Measurements from ENCODE around the gene YPEL1.
A peak's percentile ranks its signal among the peaks of the same experiment; 100 is the strongest.

The YPEL1 gene

DNA sequence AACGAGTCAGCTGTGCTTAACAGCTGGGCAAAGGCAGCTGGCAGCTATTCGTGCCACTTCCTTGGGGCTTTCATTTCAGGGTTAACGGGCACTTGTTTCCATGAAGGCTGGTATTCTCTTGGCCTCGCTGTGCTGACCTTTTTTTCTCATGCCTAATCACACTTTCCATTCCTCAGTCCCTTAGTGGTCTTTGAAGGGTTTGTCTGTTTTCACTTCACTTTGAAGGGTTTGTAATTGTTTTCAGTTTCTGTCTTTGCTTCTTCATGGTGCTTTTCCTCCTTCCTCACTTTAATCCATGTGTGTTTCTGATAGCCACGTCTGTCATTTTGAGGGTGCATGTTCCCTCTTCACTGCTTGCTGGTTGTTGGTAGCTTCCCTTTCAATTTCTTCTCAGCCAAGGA is 45.2 kb downstream of the YPEL1 start:
- H3K27me3 Mint-ChIP-seq (ENCODE audit: low read depth, poor library complexity): no peaks in the 10 kb centered on the region
- peak overlapping the region; percentile 81 for H3K27ac Mint-ChIP-seq
- TF ChIP-seq, protein P1, sequence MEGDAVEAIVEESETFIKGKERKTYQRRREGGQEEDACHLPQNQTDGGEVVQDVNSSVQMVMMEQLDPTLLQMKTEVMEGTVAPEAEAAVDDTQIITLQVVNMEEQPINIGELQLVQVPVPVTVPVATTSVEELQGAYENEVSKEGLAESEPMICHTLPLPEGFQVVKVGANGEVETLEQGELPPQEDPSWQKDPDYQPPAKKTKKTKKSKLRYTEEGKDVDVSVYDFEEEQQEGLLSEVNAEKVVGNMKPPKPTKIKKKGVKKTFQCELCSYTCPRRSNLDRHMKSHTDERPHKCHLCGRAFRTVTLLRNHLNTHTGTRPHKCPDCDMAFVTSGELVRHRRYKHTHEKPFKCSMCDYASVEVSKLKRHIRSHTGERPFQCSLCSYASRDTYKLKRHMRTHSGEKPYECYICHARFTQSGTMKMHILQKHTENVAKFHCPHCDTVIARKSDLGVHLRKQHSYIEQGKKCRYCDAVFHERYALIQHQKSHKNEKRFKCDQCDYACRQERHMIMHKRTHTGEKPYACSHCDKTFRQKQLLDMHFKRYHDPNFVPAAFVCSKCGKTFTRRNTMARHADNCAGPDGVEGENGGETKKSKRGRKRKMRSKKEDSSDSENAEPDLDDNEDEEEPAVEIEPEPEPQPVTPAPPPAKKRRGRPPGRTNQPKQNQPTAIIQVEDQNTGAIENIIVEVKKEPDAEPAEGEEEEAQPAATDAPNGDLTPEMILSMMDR (IDR thresholded peaks at IDR 0.05): no peak
- peaks cover 23% of the 10 kb centered on the region for H3K4me1 Mint-ChIP-seq
- peaks cover 42% of the 10 kb centered on the region for H3K36me3 Mint-ChIP-seq (ENCODE audit: low read depth)
- H3K4me3 Mint-ChIP-seq: no peak overlapping the region
- no peak for DNase-seq
- no peaks in the 10 kb centered on the region for H3K9me3 Mint-ChIP-seq

DNA sequence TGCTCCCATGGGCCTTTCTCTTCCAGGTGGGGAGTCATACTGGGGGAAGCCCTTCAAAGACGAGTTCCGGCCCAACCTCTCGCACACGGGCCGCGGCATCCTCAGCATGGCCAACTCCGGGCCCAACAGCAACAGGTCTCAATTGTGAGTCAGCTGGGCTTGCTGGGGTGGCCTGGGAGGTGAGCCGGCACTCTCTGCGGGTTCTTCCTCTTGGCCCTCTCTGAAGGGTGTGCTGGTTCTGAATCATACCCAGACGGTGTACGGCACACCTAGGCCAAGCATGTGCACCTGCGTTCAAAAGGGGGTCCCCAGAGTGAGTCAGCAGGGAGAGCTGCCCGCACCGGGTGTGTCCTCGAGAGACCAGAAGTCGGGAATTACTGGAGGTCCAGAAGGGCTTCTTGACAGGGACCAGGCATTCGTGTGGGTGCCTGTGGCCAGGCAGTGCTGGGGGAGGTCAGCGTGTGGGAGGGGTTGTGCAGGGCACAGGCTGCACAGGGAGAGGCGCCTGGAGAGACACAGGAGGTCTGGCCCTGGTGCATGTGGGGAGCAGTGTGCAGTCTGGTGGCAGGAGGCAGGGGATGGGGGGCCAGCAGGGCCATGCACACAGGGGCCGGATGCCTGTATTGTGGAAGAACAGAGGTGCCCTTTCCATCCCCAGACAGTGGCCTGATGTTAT is 46.8 kb downstream of the YPEL1 start:
- TF ChIP-seq, protein P1 (IDR thresholded peaks at IDR 0.05): no peak
- Mint-ChIP-seq H3K4me3 (no peak overlapping the region), H3K36me3 (ENCODE audit: low read depth) (peaks cover 51% of the 10 kb centered on the region), H3K27me3 (ENCODE audit: low read depth, poor library complexity) (no peaks in the 10 kb centered on the region), H3K27ac (peak overlapping the region; percentile 42), H3K9me3 (no peaks in the 10 kb centered on the region), H3K4me1 (peaks cover 14% of the 10 kb centered on the region)
- DNase-seq: no peak

DNA sequence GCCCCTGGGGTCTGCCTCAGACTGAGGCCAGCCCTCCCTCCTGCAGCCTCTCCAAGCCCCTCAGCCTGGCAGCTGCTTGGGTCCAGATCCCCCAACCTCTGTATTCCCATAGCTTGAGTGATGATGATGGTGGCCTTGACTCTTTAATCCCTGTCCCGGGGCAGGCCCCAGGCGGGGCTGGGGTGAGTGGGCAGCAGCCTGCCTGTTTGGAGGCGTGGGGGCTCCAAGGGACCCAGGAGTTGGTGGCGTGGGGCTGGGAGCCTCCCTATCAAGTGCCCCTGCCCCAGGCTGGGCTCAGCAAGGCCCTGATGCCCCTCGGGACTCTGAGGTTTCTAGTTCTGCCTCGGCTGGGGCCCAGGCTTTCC is 47.3 kb downstream of the YPEL1 start:
- Mint-ChIP-seq H3K36me3 (ENCODE audit: low read depth) (peaks cover 53% of the 10 kb centered on the region), H3K9me3 (no peaks in the 10 kb centered on the region), H3K27me3 (ENCODE audit: low read depth, poor library complexity) (no peaks in the 10 kb centered on the region), H3K4me3 (no peak overlapping the region), H3K4me1 (peaks cover 14% of the 10 kb centered on the region), H3K27ac (no peak overlapping the region)
- no peak for DNase-seq
- TF ChIP-seq, protein P1 (IDR thresholded peaks at IDR 0.05): no peak

DNA sequence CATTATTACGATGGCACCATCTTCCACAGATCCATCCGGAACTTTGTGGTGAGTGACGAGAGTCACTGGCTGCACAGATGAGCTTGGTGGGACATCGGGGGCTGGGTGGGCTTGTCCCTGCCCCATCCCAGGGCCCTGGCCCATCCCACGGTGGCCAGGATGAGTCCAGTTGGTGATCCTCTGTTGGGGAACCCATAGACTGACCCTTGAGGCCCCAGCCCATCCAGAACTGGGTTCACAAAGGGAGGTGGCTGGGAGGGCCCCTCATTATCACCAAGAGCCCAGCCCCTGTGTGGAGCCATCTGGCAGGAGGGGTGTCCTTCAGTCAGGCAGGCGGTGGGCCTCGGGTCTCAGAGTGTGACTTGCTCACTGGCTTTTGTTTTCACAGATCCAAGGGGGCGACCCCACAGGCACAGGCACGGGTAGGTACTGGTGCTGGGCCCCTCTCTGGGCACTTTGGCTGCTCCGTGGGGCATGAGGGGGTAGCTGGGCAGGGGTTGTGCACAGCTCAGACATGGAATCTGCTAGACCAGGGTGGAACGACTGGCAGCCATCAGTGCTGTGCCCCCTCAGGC is 47.8 kb downstream of the YPEL1 start:
- DNase-seq: no peak
- H3K4me3 Mint-ChIP-seq: no peak overlapping the region
- no peaks in the 10 kb centered on the region for H3K27me3 Mint-ChIP-seq (ENCODE audit: low read depth, poor library complexity)
- no peaks in the 10 kb centered on the region for H3K9me3 Mint-ChIP-seq
- TF ChIP-seq, protein P1 (IDR thresholded peaks at IDR 0.05): no peak
- H3K36me3 Mint-ChIP-seq (ENCODE audit: low read depth): peaks cover 49% of the 10 kb centered on the region
- H3K4me1 Mint-ChIP-seq: peaks cover 13% of the 10 kb centered on the region
- no peak overlapping the region for H3K27ac Mint-ChIP-seq

DNA sequence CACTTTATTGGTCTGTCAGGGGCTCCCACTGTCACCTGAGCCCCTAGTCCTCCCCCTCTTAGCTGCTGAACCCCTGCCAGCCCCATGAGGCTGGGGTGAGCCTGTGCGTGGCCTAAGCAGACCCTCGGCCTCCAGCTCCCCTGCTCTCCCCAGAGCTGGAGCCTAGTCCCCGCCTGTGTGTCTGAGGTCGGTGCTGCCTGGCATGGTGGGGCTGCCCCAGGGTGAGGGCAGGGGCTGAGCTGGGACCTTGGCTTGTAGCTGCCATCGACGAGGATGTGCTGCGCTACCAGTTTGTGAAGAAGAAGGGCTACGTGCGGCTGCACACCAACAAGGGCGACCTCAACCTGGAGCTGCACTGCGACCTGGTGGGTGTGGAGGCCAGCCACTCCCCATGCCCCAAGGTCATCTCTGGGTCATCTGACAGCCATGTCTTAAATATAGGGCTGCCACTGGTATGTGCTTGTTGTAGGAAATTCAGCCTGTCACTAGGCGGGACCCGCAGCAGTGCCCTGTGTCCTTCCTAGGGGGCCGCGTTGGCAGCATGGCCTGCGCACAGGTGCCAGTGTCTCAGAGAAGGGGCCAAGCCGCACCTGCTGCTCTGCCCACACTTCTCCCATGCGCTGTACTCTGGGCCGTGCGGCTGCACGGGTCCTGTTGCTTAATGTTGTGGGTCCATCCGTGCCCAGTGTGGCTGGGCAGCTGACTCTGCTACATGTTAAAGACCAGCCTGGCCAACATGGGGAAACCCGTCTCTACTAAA is 48.8 kb downstream of the YPEL1 start:
- Mint-ChIP-seq H3K36me3 (ENCODE audit: low read depth) (peaks cover 41% of the 10 kb centered on the region), H3K9me3 (no peaks in the 10 kb centered on the region), H3K27me3 (ENCODE audit: low read depth, poor library complexity) (no peaks in the 10 kb centered on the region), H3K27ac (no peak overlapping the region), H3K4me3 (no peak overlapping the region), H3K4me1 (peaks cover 13% of the 10 kb centered on the region)
- DNase-seq: no peak
- TF ChIP-seq, protein P1 (IDR thresholded peaks at IDR 0.05): no peak
